HG03159 (cell line): Measurements from ENCODE around the gene CD163L1.
"Not testable (repeated sequence)": the region's sequence is repeated elsewhere in the genome, so short reads cannot be mapped to it uniquely, and the experiment has no call there.

Source experiments
- ATAC-seq: cut with Tn5 transposase; IDR thresholded peaks from one replicate; pipeline ENCODE4 v1.9.1; 2021; ENCODE audit warnings: mild to moderate bottlenecking, moderate library complexity; ENCODE audit not compliant: unreplicated experiment

Gene CD163L1

GRCh38 chr12:7444076-7444475 is at the start of gene CD163L1:
TSS of gene CD163L1 (minus strand) at chr12:7444153. CDS start at chr12:7444127, 26 bp downstream.
- ATAC-seq, result no peak

GRCh38 chr12:7493006-7493405 is 49.1 kb upstream of the CD163L1 start:
- no peak for ATAC-seq

- no peak for ATAC-seq
Observed at GRCh38 chr12:7486512-7486911, 42.6 kb upstream of the CD163L1 start.

GRCh38 chr12:7485095-7485494 is 41.1 kb upstream of the CD163L1 start:
- no peak for ATAC-seq

- ATAC-seq, result no peak
Observed at GRCh38 chr12:7483343-7483742, 39.4 kb upstream of the CD163L1 start.

- no peak for ATAC-seq
Observed at GRCh38 chr12:7479771-7480170, 35.8 kb upstream of the CD163L1 start.

GRCh38 chr12:7472060-7472459 is 28.1 kb upstream of the CD163L1 start:
- ATAC-seq, result no peak

GRCh38 chr12:7460375-7461259 is 16.7 kb upstream of the CD163L1 start:
- ATAC-seq, result peak; percentile 79

- no peak for ATAC-seq
Observed at GRCh38 chr12:7459973-7460372, 16.0 kb upstream of the CD163L1 start.

GRCh38 chr12:7451756-7452155 is 7.8 kb upstream of the CD163L1 start:
- ATAC-seq, result no peak

- no peak for ATAC-seq
Observed at GRCh38 chr12:7450667-7451066, 6.7 kb upstream of the CD163L1 start.

- no peak for ATAC-seq
Observed at GRCh38 chr12:7448099-7448498, 4.1 kb upstream of the CD163L1 start.

- no peak for ATAC-seq
Observed at GRCh38 chr12:7444537-7444936, 584 bp upstream of the CD163L1 start.

- ATAC-seq, result no peak
Observed at GRCh38 chr12:7441216-7441615, 2.7 kb downstream of the CD163L1 start.

GRCh38 chr12:7439579-7440505 is 4.1 kb downstream of the CD163L1 start:
- no peak for ATAC-seq

- not testable (repeated sequence) for ATAC-seq
Observed at GRCh38 chr12:7438291-7438995, 5.5 kb downstream of the CD163L1 start.

- not testable (repeated sequence) for ATAC-seq
Observed at GRCh38 chr12:7437494-7437893, 6.5 kb downstream of the CD163L1 start.

- no peak for ATAC-seq
Observed at GRCh38 chr12:7434670-7435069, 9.3 kb downstream of the CD163L1 start.

GRCh38 chr12:7433276-7433822 is 10.6 kb downstream of the CD163L1 start:
- no peak for ATAC-seq

- ATAC-seq, result no peak
Observed at GRCh38 chr12:7431993-7432685, 11.8 kb downstream of the CD163L1 start.
